Progenitor cell of endocrine pancreas (in vitro differentiated cells): ENCODE measurements around the gene PRKCE. TPM values are rescaled to one million over a fixed set of nuclear protein-coding genes. Genes with fewer than 3 reads are reported as not detected.

Source experiments
- DNase-seq: peaks from one replicate; pipeline ENCODE4 v3.0.0; 2021; ENCODE audit warnings: low spot score; ENCODE audit not compliant: unreplicated experiment
- H3K27ac Mint-ChIP-seq: 2 replicates; pipeline ENCODE4 v1.8.0; 2021; ENCODE audit warnings: mild to moderate bottlenecking, moderate library complexity, mixed read lengths
- H3K27me3 Mint-ChIP-seq: 2 replicates; pipeline ENCODE4 v1.8.0; 2021; ENCODE audit warnings: mixed read lengths
- H3K36me3 Mint-ChIP-seq: 2 replicates; pipeline ENCODE4 v1.8.0; 2022; ENCODE audit warnings: mixed read lengths; ENCODE audit not compliant: insufficient read depth
- H3K4me1 Mint-ChIP-seq: 2 replicates; pipeline ENCODE4 v1.8.0; 2021; ENCODE audit warnings: low read depth, mixed read lengths
- H3K4me3 Mint-ChIP-seq: 2 replicates; pipeline ENCODE4 v1.8.0; 2021; ENCODE audit warnings: low read depth, mild to moderate bottlenecking, moderate library complexity, mixed read lengths
- H3K9me3 Mint-ChIP-seq: 2 replicates; pipeline ENCODE4 v1.8.0; 2021; ENCODE audit warnings: low read depth, mixed read lengths
- CTCF ChIP-seq: fragments of 200-600 bp; sonication (generic); IDR thresholded peaks from one replicate; pipeline ENCODE4 v1.5.0; 2021; ENCODE audit warnings: antibody characterized with exemption, mild to moderate bottlenecking; ENCODE audit not compliant: unreplicated experiment
- total RNA-seq: library from RNA; stranded (reverse); gene quantifications from 2 replicates; pipeline ENCODE4 v1.2.1, GENCODE V29; 2021

Gene PRKCE
- total RNA-seq, 1 donor from 2014 or later: 4.2 TPM

DNA sequence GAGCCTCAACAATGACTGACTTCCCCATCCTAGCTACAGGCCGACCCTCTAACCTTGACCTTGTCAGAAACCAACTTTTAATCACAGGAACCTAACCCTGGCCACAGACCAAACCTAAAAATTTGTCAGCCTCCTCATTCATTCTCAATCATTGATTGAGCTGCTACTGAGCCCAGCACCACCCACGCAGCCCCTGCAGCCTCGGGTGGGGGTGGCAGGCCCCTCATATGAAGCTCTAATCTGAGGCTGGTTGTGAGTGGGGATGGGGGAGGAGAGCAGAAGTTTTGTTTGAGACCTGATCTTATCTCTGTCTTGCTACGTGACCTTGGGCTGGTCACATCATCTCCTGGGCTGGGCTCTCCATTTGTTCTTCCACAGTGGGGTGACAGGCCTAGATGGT, 546.2 kb downstream of the PRKCE start:
- no peak overlapping the region for H3K4me3 Mint-ChIP-seq
- H3K9me3 Mint-ChIP-seq: peaks cover 7% of the 10 kb centered on the region
- H3K27ac Mint-ChIP-seq: no peak overlapping the region
- DNase-seq: no peak
- TF ChIP-seq CTCF: no peak
- H3K4me1 Mint-ChIP-seq: no peaks in the 10 kb centered on the region
- H3K36me3 Mint-ChIP-seq: no peaks in the 10 kb centered on the region
- peaks cover 5% of the 10 kb centered on the region for H3K27me3 Mint-ChIP-seq

DNA sequence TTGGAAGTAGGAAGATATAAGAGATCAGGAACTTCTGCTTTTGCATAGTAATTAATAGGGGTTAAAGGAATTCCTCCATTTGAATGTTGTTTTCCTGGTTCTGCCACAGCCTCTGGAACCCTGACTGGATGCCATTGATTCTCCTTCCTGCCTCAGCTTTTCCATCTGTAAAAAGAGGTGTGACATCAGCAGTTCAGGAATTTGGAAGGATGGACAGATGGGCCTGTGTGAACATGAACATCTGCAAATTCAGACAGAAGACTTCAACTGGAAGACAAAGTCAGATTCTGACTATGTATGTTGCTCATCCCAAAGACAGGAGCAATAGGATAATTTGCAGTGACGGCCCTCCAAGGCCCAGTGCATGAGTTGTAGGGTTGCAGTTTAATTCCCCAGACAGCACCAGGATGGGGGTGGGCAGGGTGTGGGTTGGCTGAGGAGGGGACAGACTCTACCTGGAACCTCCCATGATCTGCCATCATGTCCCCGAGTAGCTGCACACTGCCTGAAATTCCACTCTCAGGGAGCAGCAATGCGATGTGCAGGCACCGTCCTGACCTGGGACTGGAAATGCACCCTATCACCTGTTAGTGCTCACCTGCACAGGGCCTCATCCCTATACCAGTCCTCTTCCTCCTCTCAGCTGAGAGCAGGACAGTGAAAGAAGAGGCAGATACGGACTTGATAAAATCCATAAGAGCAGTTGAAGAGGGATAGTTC, 546.8 kb downstream of the PRKCE start:
- peaks cover 7% of the 10 kb centered on the region for H3K9me3 Mint-ChIP-seq
- no peak for TF ChIP-seq CTCF
- H3K4me1 Mint-ChIP-seq: no peaks in the 10 kb centered on the region
- DNase-seq: no peak
- no peak overlapping the region for H3K4me3 Mint-ChIP-seq
- H3K27ac Mint-ChIP-seq: no peak overlapping the region
- H3K36me3 Mint-ChIP-seq: no peaks in the 10 kb centered on the region
- peaks cover 3% of the 10 kb centered on the region for H3K27me3 Mint-ChIP-seq

- TF ChIP-seq CTCF: no peak
- peaks cover 9% of the 10 kb centered on the region for H3K9me3 Mint-ChIP-seq
- no peaks in the 10 kb centered on the region for H3K36me3 Mint-ChIP-seq
- no peak overlapping the region for H3K27ac Mint-ChIP-seq
- H3K27me3 Mint-ChIP-seq: peaks cover 2% of the 10 kb centered on the region
- DNase-seq: no peak
- no peaks in the 10 kb centered on the region for H3K4me1 Mint-ChIP-seq
- no peak overlapping the region for H3K4me3 Mint-ChIP-seq
Observed at GRCh38 chr2:46198966-46199365, 547.5 kb downstream of the PRKCE start.

- DNase-seq: no peak
- H3K4me3 Mint-ChIP-seq: no peak overlapping the region
- peaks cover 2% of the 10 kb centered on the region for H3K27me3 Mint-ChIP-seq
- H3K4me1 Mint-ChIP-seq: no peaks in the 10 kb centered on the region
- no peak for TF ChIP-seq CTCF
- peaks cover 11% of the 10 kb centered on the region for H3K9me3 Mint-ChIP-seq
- H3K36me3 Mint-ChIP-seq: no peaks in the 10 kb centered on the region
- H3K27ac Mint-ChIP-seq: no peak overlapping the region
Observed at GRCh38 chr2:46200100-46200690, 548.7 kb downstream of the PRKCE start.

DNA sequence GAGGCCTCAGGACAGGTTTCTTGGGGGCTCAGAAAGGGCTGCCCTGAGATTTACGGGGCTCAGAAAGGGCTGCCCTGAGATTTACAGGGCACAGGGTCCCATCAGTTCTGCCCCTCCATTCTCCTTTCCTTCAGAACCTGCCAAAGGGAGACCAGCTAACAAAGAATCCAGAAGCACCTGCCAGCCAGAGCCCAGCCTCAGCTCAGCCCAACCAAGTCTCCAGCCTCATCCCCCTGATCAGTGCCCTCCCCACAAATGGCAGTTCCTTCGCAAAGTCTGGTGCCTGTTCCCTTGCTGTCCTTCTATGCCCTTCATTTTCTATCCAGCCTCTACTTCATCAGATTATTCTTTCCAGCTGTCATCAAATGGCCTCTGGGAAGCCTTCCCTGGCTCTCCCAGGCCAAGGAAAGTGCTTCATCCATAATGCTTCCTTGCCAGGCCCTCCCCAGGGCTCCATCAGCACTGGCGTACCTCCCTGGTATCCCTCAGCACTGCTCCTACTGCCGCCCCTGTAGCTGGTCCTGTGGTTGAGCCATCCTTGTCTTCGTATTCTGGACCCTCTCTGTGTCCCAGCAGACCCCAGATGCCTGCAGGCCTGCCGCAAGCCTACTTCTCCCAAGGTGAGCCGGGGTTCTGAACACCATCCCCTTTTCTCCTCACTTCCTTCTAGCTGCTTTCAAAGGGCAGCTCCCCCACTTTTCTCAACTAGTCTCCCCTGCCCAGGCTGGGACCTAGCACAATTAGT, 549.6 kb downstream of the PRKCE start:
- no peaks in the 10 kb centered on the region for H3K36me3 Mint-ChIP-seq
- H3K4me1 Mint-ChIP-seq: no peaks in the 10 kb centered on the region
- no peak overlapping the region for H3K4me3 Mint-ChIP-seq
- H3K27ac Mint-ChIP-seq: no peak overlapping the region
- H3K9me3 Mint-ChIP-seq: peaks cover 11% of the 10 kb centered on the region
- H3K27me3 Mint-ChIP-seq: peaks cover 2% of the 10 kb centered on the region
- no peak for DNase-seq
- TF ChIP-seq CTCF: no peak
